NCI-H1694 treated with DMSO at 0.1 percent for 48 hours (cell line): Measurements from ENCODE around the gene OPRL1.

ENCODE experiments used
- DNase-seq: peaks from one replicate; lab custom pipeline; 2025; lab: John Stamatoyannopoulos, UW

Gene OPRL1

DNA sequence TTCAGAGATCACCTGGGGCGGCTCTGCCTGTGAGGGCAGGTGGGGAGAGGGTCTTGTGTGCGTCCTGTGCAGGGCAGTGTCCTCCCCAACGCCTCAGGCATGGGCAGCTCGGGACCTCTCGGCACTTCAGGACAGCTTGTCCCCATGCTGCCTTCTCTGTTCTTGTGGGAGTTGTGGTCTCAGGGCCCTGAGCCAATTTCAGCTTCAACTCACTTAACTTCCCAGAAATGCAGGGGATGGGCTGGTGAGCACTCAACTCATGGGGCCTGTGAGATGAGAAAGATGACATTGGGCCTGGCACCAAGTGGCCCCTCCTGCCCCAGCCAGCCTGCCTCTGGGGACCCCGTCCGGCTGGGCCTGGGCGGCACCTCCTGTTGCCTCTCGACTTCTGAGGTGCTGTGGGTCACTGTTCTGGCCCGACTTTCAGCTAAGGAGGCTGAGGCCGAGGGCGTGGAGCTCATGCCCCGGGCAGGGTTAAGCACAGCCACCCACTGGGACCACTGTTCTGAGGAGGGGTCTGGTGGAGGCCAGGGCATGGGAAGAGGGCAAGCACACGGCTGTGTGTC is 7.3 kb upstream of the OPRL1 start:
- no peak for DNase-seq

DNA sequence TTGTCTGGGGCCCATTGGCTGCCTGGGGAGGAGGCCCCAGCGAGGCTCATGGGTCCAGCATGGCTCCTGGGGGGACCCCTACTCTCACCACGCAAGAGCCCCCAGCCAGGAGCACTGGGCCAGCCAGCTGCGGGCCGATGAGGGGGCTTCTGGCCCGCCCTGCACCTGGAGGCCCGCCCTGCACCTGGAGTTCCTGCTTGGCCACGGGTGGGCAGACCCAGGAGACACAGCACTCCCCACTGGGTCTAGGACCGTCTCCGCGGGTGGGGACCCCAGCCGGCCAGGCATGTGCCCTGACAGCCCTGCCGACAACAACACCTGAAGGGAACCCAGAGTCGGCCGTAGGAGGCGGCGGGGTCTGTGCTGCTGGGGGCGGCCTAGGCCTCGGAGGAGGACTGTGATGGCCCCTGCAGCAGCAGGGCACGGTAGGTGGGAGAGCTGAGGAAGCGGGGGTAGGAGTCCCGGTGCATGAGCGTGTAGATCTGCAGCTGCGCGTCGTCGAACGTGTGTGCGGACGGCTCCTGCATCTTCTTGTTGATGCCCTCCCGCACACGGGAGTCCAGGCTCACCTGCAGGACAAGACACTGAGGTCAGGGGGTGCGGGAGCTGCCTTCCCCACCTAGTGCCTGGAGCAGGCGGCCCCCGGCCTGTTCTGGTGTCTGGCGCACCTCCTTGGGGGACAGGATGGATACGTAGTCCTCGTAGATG is 6.3 kb upstream of the OPRL1 start:
- no peak for DNase-seq

DNA sequence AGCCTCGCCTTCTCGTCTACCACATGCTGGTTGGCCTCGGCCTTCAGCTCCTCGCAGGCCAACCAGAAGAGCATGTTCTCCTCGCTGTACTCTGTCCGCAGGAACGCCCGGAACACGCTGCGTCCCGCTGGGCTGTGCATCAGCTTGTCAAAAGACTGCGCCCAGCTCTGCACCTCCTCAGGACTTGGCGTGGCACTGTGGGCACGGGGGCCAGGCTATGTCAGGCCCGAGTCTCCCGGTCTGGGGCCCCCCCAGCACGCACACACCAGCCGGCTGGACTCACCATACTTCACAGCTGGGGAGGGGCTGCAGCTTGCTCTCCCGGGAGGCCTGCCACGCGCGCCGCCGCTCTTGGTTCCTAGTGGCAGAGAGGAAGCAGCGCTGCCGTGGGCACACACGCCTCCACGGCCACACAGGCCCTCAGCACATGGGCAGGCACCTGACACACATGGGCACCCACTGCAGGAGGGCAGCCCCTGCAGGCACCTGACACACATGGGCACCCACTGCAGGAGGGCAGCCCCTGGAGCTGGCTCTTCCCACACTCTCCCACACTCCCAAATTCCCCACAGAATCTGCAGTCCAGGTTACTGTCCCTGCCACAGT is 5.6 kb upstream of the OPRL1 start:
- DNase-seq: no peak

DNA sequence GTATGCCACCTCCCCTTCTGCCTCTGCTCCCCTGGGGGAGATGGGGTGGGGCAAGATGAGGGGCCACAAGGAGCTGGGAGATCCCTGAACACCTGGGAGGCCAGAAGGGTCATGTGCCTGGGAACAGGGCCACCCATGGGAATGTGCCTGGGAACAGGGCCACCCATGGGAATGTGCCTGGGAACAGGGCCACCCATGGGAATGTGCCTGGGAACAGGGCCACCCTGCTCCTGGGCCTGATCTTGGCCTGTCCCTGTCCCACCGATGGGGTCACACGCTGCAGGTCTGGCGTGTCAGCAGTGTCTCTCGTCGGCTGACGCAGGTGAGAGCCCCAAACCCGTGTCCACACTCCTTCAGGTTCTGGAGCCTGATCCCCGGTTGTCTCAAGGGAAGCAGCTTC is 4.9 kb upstream of the OPRL1 start:
- DNase-seq: no peak

- no peak for DNase-seq
These were observed 4.3 kb upstream of the OPRL1 start for GRCh38 chr20:64075556-64075955.

- no peak for DNase-seq
These were observed 3.6 kb upstream of the OPRL1 start for GRCh38 chr20:64076061-64076997.

DNA sequence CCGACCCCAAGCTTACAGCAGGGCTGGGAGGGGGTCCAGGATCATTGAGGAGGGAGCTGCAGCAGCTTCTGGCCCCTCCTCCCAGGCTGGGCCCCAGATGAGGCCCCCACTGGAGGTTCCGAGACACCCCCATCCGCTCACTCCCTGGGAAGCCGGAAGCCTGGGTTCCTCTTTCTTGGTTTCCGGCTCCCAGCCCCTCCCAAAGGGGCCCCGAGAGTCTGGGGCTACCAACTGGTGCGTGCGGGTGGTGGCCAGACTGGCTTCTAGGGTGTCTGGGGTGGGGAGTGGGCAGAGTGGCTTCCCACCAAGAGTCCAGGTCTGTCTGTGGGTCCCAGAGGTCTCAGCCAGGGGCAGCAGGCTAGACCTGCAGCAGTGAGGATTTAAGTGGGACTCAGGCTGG is 2.8 kb upstream of the OPRL1 start:
- no peak for DNase-seq

- DNase-seq: no peak
These were observed 2.4 kb upstream of the OPRL1 start for GRCh38 chr20:64077541-64077875.

DNA sequence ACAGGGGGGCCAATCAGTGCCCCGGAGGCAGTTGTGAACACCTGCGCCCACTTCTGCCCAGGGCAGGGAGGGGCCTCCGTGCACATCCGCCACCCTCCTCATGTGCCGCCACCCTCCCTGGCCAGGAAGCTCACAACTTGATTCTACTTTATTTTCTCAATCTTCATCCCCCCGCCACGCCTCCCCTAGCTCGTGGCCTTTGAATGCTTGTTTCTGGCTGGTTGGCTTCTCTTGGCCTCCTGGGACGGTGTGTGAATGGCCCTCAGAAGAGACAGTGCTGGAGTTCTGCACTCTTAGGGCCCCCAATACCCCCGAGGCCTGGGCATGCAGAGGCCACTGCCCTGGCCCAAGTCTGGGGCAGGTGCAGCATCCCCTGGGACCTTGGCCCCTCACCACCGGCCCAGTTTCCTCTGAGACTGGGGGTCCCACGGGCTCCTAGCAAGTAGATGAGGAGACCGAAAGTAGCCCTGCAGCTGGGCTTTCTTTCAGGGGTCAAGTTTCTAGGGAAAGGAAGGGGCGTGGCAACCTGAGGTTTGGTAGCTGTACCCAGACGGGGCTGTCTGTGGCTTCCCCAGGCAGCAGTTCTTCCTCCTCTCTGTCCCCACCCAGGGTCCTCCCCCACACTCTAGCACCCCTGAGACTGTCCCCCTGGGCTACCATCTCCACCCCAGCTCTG is 1.9 kb upstream of the OPRL1 start:
- DNase-seq: no peak

GRCh38 chr20:64078934-64079272 is 979 bp upstream of the OPRL1 start:
- no peak for DNase-seq

GRCh38 chr20:64079273-64080012 is 439 bp upstream of the OPRL1 start, which contains the start of gene RGS19:
Gene RGS19, minus strand, starts transcription at chr20:64079518. Its CDS starts 2,632 bp downstream, at chr20:64076886.
- peak; percentile 22 for DNase-seq

DNA sequence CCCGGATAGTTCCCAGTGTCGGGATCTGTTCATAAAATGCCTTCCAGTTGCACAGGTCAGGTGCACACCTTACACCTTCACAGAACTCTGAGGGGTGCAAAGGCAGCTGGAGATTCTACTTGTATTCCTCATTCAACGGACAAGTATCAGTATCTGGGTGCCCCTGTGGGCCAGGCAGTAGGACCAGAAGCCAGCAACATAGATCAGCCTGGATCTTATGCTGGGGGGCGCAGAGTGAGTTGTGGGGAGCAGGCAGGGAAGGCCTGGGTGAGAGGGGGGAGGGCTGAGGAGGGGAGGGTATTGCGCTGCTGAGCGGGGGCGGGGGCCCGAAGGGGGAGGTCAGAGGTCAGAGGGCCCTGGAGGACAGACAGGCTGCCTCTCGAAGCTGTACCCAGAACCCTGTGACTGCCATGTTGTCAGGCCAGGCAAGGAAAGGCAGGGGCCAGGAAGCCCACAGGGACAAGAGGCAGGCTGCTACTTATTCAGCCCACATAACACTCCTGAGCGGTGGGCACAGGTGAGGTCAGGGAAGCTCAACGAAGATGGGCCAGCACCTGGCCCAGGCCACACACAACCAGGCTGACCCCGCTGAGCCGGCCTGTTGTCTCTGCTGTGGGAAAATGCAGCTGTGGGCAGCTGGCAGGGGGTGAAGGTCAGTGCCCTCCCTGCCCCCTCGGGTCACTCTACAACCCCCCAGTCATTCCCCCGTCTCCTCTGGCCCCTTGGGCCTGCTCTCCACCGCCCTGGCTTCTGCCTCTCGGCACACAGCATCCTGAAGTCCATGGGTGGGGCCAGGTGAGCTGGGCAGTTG is 1.1 kb downstream of the OPRL1 start:
- DNase-seq: no peak

- DNase-seq: no peak
These were observed 1.7 kb downstream of the OPRL1 start for GRCh38 chr20:64081624-64081964.

GRCh38 chr20:64082126-64082731 is 2.3 kb downstream of the OPRL1 start:
- DNase-seq: no peak

DNA sequence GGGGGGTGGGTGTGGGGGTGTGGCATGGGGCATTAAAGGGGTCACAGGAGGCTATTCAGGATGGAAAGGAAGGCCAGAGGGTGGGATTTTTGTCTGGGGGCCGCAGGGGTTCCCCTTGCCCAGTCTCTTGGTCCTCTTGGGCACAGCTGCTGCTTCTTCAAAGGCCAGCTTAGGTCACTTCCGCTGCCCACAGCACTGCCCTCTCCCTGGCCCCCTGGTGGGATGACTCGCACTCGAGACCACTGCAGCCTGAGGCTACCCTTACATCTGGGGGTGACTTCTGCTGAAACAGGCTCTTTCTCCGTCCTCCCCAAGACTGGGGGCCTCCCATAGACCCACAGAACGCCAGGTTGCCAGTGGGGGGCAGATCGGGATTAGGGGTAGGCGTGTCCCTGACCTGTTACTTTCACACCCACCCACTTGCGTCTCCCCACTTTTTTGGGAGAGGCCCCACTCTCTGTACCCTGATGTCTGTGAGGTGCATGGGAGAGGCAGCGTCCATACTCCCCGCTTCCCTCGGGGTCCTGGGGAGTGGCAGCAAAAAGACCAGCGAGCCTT is 3.0 kb downstream of the OPRL1 start:
- no peak for DNase-seq

- peak; percentile 60 for DNase-seq
These were observed 3.5 kb downstream of the OPRL1 start for GRCh38 chr20:64083378-64083803.

DNA sequence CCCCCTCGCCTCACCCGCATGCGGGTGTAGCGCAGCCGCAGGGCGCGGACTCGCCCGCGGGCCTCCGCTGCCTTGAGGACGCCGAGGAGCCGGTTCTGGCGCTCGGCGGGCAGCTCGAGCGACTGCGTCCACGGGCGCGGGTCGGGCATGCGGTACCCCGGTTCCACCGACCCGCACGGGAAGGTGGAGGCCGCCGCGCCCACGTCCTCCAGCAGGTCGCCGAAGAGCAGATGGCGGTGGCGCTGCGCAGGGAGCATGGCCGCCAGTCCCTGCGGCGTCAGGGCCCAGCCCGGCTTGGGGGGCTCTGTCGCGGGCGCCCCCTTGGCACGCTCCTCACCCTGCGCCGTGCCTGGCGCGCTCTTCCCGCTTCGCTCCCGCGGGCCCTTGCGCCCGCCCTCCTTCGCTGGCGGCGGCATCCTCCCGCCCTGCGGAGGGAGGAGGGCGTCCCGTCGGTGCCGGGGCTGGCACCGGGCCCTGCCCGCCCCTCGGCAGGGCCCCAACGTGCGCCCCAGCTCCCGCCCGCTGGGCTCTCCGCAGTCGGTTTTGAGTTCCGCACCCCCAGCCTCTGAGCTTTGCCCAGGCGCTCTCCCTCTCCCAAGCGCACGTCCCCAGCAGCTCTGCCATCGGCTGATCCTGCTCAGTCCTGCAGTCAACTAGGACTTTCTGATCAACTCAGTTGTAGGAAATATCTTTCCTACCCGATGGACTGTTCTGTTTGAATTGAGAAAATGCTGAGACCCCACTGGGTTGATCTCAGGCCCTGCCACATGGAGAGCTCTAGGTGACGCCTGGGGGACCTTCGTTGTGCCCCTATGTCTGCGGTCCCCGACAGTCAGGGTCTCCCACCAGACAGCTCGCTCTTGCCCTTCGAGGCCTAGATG is 4.2 kb downstream of the OPRL1 start, which contains the start of gene LKAAEAR1:
LKAAEAR1 (minus strand) TSS at position 595 of the 881 bp plus-strand sequence; CDS start at position 416, 179 bp downstream.
- DNase-seq: no peak

- DNase-seq: no peak
These were observed 4.8 kb downstream of the OPRL1 start for GRCh38 chr20:64084685-64085152.

- no peak for DNase-seq
These were observed 6.9 kb downstream of the OPRL1 start for GRCh38 chr20:64086801-64087200.
